ENCODE measurements around the gene CLEC16A. TPM values are rescaled to one million over a fixed set of nuclear protein-coding genes. Genes with fewer than 3 reads are reported as not detected.
A peak's percentile ranks its signal among the peaks of the same experiment; 100 is the strongest.

Gene CLEC16A
- total and polyA plus RNA-seq, 9 of the 15 experiments (the other 6 are each of a cell fraction or from before 2014, with no cell fraction given): 1.00 to 22.3 (median 10.0) TPM

GRCh38 chr16:10972108-10972818, 27.9 kb downstream of the CLEC16A start (continued):
- TF ChIP-seq TAF9B (IDR thresholded peaks at IDR 0.05; ENCODE audit: partially characterized antibody) (peak; percentile 84), ZNF707 (CRISPR knock-in tag; conservative IDR thresholded peaks at IDR 0.05) (no peak), EHMT2 (IDR thresholded peaks at IDR 0.05) (peak; percentile 71; the same call in 1 of the 2 replicates), MXD1 (CRISPR knock-in tag; IDR thresholded peaks at IDR 0.05; ENCODE audit: borderline replicate concordance, poor library complexity, severe bottlenecking) (no peak), MTA3 (IDR thresholded peaks at IDR 0.05; ENCODE audit: borderline replicate concordance) (peak; percentile 93), ZNF12 (CRISPR knock-in tag; IDR thresholded peaks at IDR 0.05) (no peak), MAZ (CRISPR knock-in tag; conservative IDR thresholded peaks at IDR 0.05 in 1 of 2, IDR thresholded peaks at IDR 0.05 in 1 of 2) (peak; percentile 1 to 72; a peak in 3 of 4 replicates), NFIX (CRISPR knock-in tag; IDR thresholded peaks at IDR 0.05; ENCODE audit: low read depth) (peak; percentile 68), EWSR1 (IDR thresholded peaks at IDR 0.05; ENCODE audit: borderline replicate concordance, low read depth, partially characterized antibody) (no peak), CREB1 (IDR thresholded peaks at IDR 0.05) (no peak; the same call in 1 of the 2 replicates), CREB1 (CRISPR knock-in tag; IDR thresholded peaks at IDR 0.05) (0 out of 2 replicates have a peak, but pooled peaks have one; percentile 38), BRD9 (IDR thresholded peaks at IDR 0.05; ENCODE audit: low read depth, partially characterized antibody) (peak; percentile 95), SMARCC2 (IDR thresholded peaks at IDR 0.05; ENCODE audit: low read depth) (peak; percentile 91; the same call in 1 of the 2 replicates), BMI1 (IDR thresholded peaks at IDR 0.05; ENCODE audit: low read length) (no peak), GATA2 (CRISPR knock-in tag; IDR thresholded peaks at IDR 0.05) (peak; percentile 94), GATAD2A (IDR thresholded peaks at IDR 0.05) (peak; percentile 100), HCFC1 (IDR thresholded peaks at IDR 0.05; ENCODE audit: low read depth, low read length) (no peak), MLX (CRISPR knock-in tag; conservative IDR thresholded peaks at IDR 0.05) (no peak), ZNF717 (CRISPR knock-in tag; IDR thresholded peaks at IDR 0.05) (no peak), ZNF347 (CRISPR knock-in tag; IDR thresholded peaks at IDR 0.05; ENCODE audit: low read depth) (no peak)
- TF ChIP-seq, protein P1, sequence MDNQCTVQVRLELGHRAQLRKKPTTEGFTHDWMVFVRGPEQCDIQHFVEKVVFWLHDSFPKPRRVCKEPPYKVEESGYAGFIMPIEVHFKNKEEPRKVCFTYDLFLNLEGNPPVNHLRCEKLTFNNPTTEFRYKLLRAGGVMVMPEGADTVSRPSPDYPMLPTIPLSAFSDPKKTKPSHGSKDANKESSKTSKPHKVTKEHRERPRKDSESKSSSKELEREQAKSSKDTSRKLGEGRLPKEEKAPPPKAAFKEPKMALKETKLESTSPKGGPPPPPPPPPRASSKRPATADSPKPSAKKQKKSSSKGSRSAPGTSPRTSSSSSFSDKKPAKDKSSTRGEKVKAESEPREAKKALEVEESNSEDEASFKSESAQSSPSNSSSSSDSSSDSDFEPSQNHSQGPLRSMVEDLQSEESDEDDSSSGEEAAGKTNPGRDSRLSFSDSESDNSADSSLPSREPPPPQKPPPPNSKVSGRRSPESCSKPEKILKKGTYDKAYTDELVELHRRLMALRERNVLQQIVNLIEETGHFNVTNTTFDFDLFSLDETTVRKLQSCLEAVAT (IDR thresholded peaks at IDR 0.05): peak; percentile 80 to 84
- TF ChIP-seq, protein P2, sequence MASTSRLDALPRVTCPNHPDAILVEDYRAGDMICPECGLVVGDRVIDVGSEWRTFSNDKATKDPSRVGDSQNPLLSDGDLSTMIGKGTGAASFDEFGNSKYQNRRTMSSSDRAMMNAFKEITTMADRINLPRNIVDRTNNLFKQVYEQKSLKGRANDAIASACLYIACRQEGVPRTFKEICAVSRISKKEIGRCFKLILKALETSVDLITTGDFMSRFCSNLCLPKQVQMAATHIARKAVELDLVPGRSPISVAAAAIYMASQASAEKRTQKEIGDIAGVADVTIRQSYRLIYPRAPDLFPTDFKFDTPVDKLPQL (IDR thresholded peaks at IDR 0.05; ENCODE audit: extremely low read depth, insufficient read length): no peak
- TF ChIP-seq, protein P3, sequence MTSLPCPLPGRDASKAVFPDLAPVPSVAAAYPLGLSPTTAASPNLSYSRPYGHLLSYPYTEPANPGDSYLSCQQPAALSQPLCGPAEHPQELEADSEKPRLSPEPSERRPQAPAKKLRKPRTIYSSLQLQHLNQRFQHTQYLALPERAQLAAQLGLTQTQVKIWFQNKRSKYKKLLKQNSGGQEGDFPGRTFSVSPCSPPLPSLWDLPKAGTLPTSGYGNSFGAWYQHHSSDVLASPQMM (CRISPR knock-in tag; IDR thresholded peaks at IDR 0.05): no peak

Data from K562 (cell line).